HG03521 (cell line): Measurements from ENCODE around the gene BCL11A.
"Not testable (repeated sequence)": the region's sequence is repeated elsewhere in the genome, so short reads cannot be mapped to it uniquely, and the experiment has no call there.

Experiments used
- ATAC-seq: cut with Tn5 transposase; IDR thresholded peaks from one replicate; pipeline ENCODE4 v1.9.1; 2021; ENCODE audit warnings: mild to moderate bottlenecking, moderate library complexity; ENCODE audit not compliant: unreplicated experiment

The BCL11A gene

GRCh38 chr2:60440079-60440766 lies 113.2 kb downstream of the BCL11A start:
- ATAC-seq = no peak

- ATAC-seq = peak; percentile 99
These were observed 114.1 kb downstream of the BCL11A start for GRCh38 chr2:60439219-60439974.

- ATAC-seq = no peak
These were observed 114.8 kb downstream of the BCL11A start for GRCh38 chr2:60438653-60439052.

GRCh38 chr2:60438131-60438530 lies 115.3 kb downstream of the BCL11A start:
- ATAC-seq = no peak

GRCh38 chr2:60437080-60437696 lies 116.3 kb downstream of the BCL11A start:
- no peak for ATAC-seq

GRCh38 chr2:60433018-60433596 lies 120.3 kb downstream of the BCL11A start:
- ATAC-seq = no peak

- ATAC-seq = no peak
These were observed 121.3 kb downstream of the BCL11A start for GRCh38 chr2:60432035-60432601.

GRCh38 chr2:60429681-60430080 lies 123.8 kb downstream of the BCL11A start:
- no peak for ATAC-seq

GRCh38 chr2:60426880-60427279 lies 126.6 kb downstream of the BCL11A start:
- no peak for ATAC-seq

GRCh38 chr2:60426341-60426740 lies 127.1 kb downstream of the BCL11A start:
- no peak for ATAC-seq

GRCh38 chr2:60424233-60424632 lies 129.2 kb downstream of the BCL11A start:
- no peak for ATAC-seq

GRCh38 chr2:60423505-60423904 lies 129.9 kb downstream of the BCL11A start:
- ATAC-seq = no peak

- no peak for ATAC-seq
These were observed 130.5 kb downstream of the BCL11A start for GRCh38 chr2:60422826-60423483.

- not testable (repeated sequence) for ATAC-seq
These were observed 136.2 kb downstream of the BCL11A start for GRCh38 chr2:60417210-60417609.

- ATAC-seq = no peak
These were observed 137.0 kb downstream of the BCL11A start for GRCh38 chr2:60416221-60417008.

- no peak for ATAC-seq
These were observed 137.6 kb downstream of the BCL11A start for GRCh38 chr2:60415814-60416213.

GRCh38 chr2:60414495-60415138 lies 138.8 kb downstream of the BCL11A start:
- ATAC-seq = no peak

- peak; percentile 58 for ATAC-seq
These were observed 139.7 kb downstream of the BCL11A start for GRCh38 chr2:60413814-60414168.

- no peak for ATAC-seq
These were observed 140.2 kb downstream of the BCL11A start for GRCh38 chr2:60413069-60413813.
